NCI-H446 (cell line): ENCODE results near the gene SYCN.
"Not testable (repeated sequence)": the region's sequence is repeated elsewhere in the genome, so short reads cannot be mapped to it uniquely, and the experiment has no call there.

Experiments used
- DNase-seq, 2 experiments: peaks; one replicate each; lab custom pipeline; 2025; lab: John Stamatoyannopoulos, UW

SYCN gene

GRCh38 chr19:39203372-39204341 is at the start of gene SYCN:
SYCN (minus strand) TSS chr19:39204263; CDS start chr19:39204254, 9 bp downstream.
- DNase-seq = no peak

DNA sequence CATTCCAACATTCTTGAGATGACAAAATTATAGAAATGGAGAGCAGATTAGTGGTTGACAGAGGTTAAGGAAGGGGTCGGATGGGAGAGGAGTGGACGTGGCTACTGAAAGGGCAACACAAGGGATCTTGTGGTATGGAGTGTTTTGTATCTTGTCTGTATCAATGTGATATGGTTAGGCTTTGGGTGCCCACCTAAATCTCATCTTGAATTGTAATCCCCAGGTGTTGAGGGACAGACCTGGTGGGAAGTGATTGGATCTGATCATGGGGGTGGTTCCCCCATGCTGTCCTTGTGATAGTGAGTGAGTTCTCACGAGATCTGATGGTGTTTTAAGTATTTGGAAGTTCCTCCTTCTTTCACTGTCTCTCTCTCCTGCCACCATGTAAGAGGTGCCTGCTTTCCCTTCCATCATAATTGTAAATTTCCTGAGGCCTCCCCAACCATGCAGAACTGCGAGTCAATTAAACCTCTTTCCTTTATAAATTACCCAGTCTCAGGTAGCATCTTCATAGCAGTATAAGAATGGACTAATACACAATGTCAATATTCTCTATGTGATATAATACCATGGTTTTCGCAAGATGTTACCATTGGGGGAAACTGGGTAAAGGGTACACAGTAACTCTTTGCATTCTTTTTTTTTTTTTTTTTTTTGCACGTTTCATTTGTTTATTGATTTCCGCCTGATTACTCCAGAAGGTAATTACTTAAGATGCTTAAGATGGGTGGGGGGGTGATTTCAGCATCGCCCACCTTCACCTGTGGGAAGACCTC is 49.5 kb upstream of the SYCN start:
- DNase-seq = no peak

GRCh38 chr19:39252458-39252857 is 48.4 kb upstream of the SYCN start:
- no peak for DNase-seq

DNA sequence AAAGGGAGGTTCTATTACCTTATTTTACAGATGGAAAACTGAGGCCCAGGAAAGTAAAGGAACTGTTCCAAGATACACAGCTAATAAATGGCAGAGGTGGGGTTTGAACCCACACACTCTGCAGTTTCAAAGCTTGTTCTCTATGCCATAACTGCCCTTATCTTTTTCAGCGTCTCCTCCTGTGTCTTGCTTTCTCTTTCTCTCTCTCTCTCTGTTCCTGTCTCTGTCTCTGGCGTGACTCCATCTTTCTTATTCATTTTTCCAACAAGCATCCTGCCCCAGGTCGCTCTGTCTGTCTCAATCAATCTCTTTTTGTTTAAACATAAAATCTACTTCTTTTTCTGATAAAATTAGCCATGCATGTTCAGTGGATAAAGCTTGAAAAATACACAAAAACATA is 47.8 kb upstream of the SYCN start:
- no peak for DNase-seq

DNA sequence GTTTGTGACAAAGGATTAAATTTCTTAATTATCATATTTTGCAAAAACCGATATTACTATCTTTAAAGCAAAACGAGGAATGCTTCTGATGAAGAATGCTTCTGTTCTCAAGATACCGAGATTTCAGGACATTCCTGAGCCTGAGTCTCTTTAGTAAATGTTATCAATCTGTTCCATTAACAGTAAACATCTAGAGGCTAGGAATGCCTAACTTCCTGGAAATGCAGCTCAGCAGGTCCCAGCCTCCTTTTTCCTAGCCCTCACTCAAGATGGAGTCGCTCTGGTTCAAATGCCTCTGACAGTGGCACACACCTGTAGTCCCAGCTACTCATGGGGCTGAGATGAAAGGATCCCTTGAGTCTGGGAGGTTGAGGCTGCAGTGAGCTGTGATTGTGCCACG is 47.0 kb upstream of the SYCN start:
- DNase-seq = no peak

- DNase-seq = no peak
Observed at GRCh38 chr19:39248806-39249205, 44.7 kb upstream of the SYCN start, which contains the start of gene IFNL4. IFNL4 (minus strand) TSS chr19:39248856.

DNA sequence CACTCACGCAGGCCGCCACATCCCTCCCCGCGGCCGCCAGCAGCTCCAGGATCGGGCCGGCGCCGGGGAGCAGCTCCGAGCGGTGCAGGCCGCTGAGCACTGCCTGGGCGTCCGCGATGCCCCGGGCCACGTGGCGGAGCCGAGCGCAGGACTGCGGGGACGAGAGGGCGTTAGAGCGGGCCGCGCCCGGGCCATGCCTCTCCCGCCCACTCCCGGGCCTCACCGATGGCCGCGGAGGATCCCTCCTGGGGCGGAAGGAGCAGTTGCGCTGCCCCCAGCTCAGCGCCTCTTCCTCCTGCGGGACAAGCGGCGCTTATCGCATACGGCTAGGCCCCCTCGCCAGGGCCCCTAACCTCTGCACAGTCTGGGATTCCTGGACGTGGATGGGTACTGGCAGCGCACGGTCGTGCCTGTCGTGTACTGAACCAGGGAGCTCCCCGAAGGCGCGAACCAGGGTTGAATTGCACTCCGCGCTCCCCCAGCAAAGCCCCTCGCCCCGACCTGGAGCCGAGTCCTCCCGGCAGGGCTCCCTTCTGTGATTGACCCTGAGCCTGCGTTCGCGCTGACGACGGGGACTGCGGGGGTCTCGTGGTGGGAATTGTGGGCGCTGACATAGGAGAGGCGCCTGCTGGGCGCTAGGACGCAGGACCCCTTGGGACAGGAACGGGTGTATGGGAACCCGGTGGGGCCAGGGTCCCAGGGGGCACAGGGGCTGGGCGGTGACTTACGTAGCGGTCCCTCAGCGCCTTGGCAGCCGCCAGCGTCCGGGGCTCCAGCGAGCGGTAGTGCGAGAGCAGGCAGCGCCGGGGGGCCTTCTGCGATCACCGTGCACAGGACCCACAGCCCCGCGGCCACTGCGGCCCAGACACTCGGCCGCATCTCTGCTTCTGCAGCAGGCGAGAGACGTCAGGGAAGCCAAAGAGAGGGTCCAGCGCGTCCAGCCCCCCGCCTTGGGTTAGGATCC is 43.9 kb upstream of the SYCN start:
- no peak for DNase-seq

DNA sequence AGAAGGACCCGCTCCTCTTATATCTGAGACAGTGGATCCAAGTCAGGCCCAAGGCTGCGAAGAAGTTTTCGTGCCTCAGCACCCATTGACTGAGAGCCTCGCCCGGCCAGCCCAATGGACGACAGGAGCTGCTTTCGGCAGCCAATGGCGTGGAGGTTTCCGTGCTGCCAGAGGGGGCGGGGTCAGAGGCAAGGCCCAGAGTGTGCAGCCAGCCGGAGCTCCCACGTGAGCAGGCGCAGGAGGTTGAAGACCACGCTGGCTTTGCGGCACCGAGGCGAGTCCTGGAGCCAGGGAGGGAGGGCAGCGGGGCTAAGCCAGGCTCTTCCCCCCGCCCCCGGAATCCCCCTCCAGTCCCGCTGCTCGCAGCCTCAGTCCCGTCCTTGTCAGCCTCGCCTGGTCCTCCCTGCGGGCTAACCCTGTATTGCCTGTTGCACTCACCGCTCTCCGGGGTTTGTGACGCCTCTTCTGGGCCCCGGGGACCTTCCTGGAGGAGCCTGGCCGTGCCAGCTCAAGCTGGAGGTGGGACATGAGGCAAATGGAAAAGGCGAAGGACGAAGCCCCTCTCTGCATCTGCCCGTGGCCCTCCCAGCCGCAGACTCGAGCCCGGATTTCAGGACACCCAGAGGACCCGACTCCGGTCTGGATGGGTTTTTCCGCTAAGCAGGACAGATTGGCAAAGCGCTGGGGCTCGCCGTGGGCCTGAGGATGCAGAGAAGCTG is 43.0 kb upstream of the SYCN start:
- DNase-seq = peak in 1 of 2 experiments; percentile 47

GRCh38 chr19:39245166-39245565 is 41.1 kb upstream of the SYCN start:
- not testable (repeated sequence) for DNase-seq

GRCh38 chr19:39244410-39245100 is 40.5 kb upstream of the SYCN start, which contains the start of gene IFNL3:
IFNL3 (minus strand) TSS chr19:39245006; CDS start chr19:39244967, 39 bp downstream.
- DNase-seq = not testable (repeated sequence)

- DNase-seq = not testable (repeated sequence)
Observed at GRCh38 chr19:39243741-39244140, 39.7 kb upstream of the SYCN start.

DNA sequence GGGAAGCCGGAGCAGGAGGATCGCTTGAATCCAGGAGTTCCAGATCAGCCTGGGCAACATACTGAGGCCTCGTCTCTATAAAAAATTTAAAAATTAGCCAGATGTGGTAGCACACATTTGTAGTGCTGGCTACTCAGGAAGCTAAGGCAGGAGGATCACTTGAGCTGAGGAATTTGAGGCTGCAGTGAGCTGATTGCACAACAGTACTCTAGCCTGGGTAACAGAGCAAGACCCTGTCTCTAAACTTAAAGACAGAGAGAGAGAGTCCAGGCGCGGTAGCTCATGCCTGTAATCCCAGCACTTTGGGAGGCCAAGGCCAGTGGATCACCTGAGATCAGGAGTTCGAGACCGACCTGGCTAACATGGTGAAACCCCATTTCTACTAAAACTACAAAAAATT is 36.4 kb upstream of the SYCN start:
- DNase-seq = no peak

GRCh38 chr19:39238944-39239343 is 34.9 kb upstream of the SYCN start:
- DNase-seq = no peak

- DNase-seq = no peak
Observed at GRCh38 chr19:39238209-39238608, 34.1 kb upstream of the SYCN start.

DNA sequence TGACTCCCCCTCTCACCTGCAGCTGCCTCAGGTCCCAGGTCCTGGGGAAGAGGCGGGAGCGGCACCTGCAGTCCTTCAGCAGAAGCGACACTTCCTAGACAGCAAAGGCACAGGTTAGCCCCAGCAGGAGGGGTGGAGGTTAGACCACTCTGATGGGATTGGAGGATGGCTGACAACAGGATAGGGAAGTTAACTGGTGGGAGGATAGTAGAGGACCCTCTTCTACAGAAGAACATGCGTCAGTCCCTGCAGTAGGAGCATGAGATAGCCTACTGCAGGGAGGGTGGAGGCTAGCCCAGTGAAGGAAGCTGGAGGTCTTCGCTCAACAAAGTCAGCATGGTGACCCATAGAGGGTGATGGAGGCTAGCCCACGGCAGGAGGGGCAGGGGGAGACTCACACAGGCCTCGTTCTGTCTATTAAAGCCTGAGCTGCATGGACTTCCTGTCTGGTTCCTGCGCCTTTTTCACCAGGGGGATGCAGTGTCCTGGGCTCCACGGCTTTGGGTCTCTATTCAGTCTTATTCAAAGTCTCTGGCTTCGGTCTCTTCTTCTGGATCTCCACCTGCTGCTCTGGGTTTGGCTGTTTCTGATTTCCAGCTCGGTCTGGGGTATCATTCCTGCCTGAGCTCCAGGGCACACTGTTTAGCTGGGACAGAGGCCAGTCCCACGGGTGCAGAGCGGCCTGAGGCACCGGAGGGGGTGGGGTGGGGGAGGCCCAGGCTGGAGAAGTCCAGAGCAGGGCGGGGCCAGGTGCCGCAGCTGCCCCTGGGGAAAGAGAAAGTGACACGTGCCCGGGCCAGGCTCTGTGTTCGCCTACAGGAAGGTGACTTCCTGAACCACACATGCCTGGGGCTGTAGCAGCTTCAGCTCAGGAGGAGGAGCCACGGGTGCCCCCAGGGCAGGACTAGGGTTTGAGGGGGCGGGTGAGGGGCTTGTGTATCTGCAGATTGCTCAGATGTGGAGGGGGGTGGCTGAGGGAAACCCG is 33.4 kb upstream of the SYCN start:
- no peak for DNase-seq

GRCh38 chr19:39236527-39236926 is 32.5 kb upstream of the SYCN start:
- DNase-seq = no peak

- no peak for DNase-seq
Observed at GRCh38 chr19:39232708-39233107, 28.6 kb upstream of the SYCN start.

DNA sequence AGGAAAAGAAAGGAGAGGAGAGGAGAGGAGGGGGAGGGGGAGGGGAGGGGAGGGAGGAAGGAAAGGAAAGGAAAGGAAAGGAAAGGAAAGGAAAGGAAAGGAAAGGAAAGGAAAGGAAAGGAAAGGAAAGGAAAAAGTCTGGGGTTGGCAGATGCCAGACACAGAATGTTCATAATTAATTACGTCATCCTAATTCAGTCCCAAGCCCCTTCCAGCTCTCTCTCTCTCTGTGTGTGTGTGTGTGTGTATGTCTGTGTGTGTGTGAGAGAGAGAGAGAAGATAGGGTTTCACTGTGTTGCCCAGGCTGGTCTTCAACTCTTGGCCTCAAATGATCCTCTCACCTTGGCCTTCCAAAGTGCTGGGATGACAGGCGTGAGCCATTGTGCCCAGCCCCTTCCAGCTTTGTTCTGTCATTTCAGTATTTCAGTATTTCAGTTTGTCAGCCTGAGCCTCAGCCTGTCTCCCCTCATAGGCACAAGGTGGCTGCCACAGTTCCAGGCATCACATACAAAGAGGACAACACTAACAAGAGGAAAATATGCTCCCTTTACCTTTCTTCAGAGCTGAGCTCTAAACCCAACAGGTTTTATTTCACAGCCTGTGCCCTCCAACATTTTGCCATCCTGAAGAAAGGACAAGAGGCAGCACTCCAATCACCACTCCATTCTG is 26.2 kb upstream of the SYCN start:
- DNase-seq = no peak
